Suprapubic skin (tissue), 3 donors: Measurements from ENCODE around the gene MAPRE3.

Experiments
- CTCF ChIP-seq, 2 donors: fragments of 200-600 bp in 1 of 2; fragments of 450-650 bp in 1 of 2; sonication (generic) in 1 of 2; IDR thresholded peaks; one replicate each; pipeline ENCODE4 v1.5.1; 2016 to 2019; ENCODE audit warnings: antibody characterized with exemption in 2 of 2, mild to moderate bottlenecking in 1 of 2, moderate library complexity in 1 of 2
- EP300 ChIP-seq: sonication (generic); formaldehyde crosslinking; IDR thresholded peaks from one replicate; pipeline ENCODE4 v1.6.1; 2017; ENCODE audit warnings: antibody characterized with exemption
- POLR2A ChIP-seq, 2 donors: fragments of 450-650 bp; IDR thresholded peaks; one replicate each; pipeline ENCODE4 v1.6.1; 2017; ENCODE audit warnings: antibody characterized with exemption in 2 of 2, mild to moderate bottlenecking in 2 of 2, moderate library complexity in 2 of 2

GRCh38 chr2:26986576-26986975 is 16.1 kb downstream of the MAPRE3 start:
- TF ChIP-seq CTCF (IDR thresholded peaks at IDR 0.05) (no peak), POLR2A (IDR thresholded peaks at IDR 0.05) (no peak), EP300 (no peak)
